Astrocyte of the cerebellum (primary cell): Measurements from ENCODE around the gene ST6GALNAC4.

Source experiments
- DNase-seq: peaks from one replicate; pipeline ENCODE4 v3.0.0-alpha.2; 2011; ENCODE audit warnings: low read depth
- H3K4me3 ChIP-seq: 2 replicates; pipeline ENCODE4 v1.5.1; 2011; ENCODE audit warnings: mild to moderate bottlenecking, low read depth, low read length, moderate library complexity
- CTCF ChIP-seq: IDR thresholded peaks from 2 replicates; pipeline ENCODE4 v1.5.1; 2012; ENCODE audit warnings: low read length, low read depth, moderate library complexity, mild to moderate bottlenecking; ENCODE audit errors: missing control alignments
- in situ Hi-C: cut with HindIII; loops from 2 replicates; pipeline ENCODE4 v1.10.0; 2017; ENCODE audit warnings: low sequenced_read_pairs

Gene ST6GALNAC4

GRCh38 chr9:127947841-127948710 lies 31.2 kb upstream of the ST6GALNAC4 start:
- no peak for TF ChIP-seq CTCF
- in situ Hi-C loops, result no loop called here
- no peak for DNase-seq
- H3K4me3 ChIP-seq, result no peak overlapping the region

- DNase-seq, result no peak
- no peak for TF ChIP-seq CTCF
- in situ Hi-C loops, result no loop called here
- no peak overlapping the region for H3K4me3 ChIP-seq
Observed at GRCh38 chr9:127946728-127947127, 29.9 kb upstream of the ST6GALNAC4 start.

GRCh38 chr9:127945942-127946341 lies 29.1 kb upstream of the ST6GALNAC4 start:
- no peak for DNase-seq
- no peak overlapping the region for H3K4me3 ChIP-seq
- no peak for TF ChIP-seq CTCF
- in situ Hi-C loops, result no loop called here

GRCh38 chr9:127945338-127945737 lies 28.5 kb upstream of the ST6GALNAC4 start:
- TF ChIP-seq CTCF, result no peak
- in situ Hi-C loops, result no loop called here
- no peak for DNase-seq
- no peak overlapping the region for H3K4me3 ChIP-seq

GRCh38 chr9:127944586-127945218 lies 27.9 kb upstream of the ST6GALNAC4 start:
- no peak for TF ChIP-seq CTCF
- in situ Hi-C loops, result no loop called here
- H3K4me3 ChIP-seq, result no peak overlapping the region
- DNase-seq, result no peak

- H3K4me3 ChIP-seq, result no peak overlapping the region
- peak; percentile 93 for TF ChIP-seq CTCF
- in situ Hi-C loops, result no loop called here
- no peak for DNase-seq
Observed at GRCh38 chr9:127943731-127944144, 26.9 kb upstream of the ST6GALNAC4 start.
